HFF-Myc (cell line): ENCODE data around the gene BIRC3.
A peak's percentile ranks its signal among the peaks of the same experiment; 100 is the strongest.

Source experiments
- DNase-seq: peaks from one replicate; pipeline ENCODE4 v3.0.0-alpha.2; 2011; ENCODE audit warnings: low read depth; ENCODE audit errors: extremely low read depth
- H3K4me3 ChIP-seq: replicated peaks from 2 replicates; pipeline ENCODE4 v1.5.1; 2011; ENCODE audit warnings: low read depth, mild to moderate bottlenecking, control low read depth, low read length
- TF ChIP-seq, protein P1 (sequence below): IDR thresholded peaks from 2 replicates; pipeline ENCODE4 v1.5.1; 2012; ENCODE audit warnings: mild to moderate bottlenecking, low read depth, low read length, control low read depth; ENCODE audit errors: missing control alignments

Gene BIRC3

DNA sequence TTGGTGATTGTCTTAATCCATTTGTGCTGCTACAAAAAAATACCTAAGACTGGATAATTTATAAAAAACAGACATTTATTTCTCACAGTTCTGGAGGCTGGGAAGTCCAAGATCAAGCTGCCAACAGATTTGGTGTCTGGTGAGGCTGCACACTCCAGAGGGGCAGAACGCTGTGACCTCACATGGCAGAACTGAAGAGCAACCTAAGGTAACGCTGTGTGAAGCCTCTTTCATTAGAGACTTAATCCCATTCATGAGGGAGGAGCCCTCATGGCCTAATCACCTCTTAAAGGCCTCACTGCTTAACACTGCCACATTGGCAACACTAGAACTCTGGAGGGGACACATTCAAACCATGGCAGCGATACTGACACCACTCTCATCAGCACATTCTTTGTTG is 42.7 kb upstream of the BIRC3 start:
- no peak overlapping the region for H3K4me3 ChIP-seq
- TF ChIP-seq, protein P1, sequence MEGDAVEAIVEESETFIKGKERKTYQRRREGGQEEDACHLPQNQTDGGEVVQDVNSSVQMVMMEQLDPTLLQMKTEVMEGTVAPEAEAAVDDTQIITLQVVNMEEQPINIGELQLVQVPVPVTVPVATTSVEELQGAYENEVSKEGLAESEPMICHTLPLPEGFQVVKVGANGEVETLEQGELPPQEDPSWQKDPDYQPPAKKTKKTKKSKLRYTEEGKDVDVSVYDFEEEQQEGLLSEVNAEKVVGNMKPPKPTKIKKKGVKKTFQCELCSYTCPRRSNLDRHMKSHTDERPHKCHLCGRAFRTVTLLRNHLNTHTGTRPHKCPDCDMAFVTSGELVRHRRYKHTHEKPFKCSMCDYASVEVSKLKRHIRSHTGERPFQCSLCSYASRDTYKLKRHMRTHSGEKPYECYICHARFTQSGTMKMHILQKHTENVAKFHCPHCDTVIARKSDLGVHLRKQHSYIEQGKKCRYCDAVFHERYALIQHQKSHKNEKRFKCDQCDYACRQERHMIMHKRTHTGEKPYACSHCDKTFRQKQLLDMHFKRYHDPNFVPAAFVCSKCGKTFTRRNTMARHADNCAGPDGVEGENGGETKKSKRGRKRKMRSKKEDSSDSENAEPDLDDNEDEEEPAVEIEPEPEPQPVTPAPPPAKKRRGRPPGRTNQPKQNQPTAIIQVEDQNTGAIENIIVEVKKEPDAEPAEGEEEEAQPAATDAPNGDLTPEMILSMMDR: no peak
- no peak for DNase-seq

GRCh38 chr11:102276362-102276761 is 40.9 kb upstream of the BIRC3 start:
- no peak for DNase-seq
- TF ChIP-seq, protein P1: no peak
- no peak overlapping the region for H3K4me3 ChIP-seq

DNA sequence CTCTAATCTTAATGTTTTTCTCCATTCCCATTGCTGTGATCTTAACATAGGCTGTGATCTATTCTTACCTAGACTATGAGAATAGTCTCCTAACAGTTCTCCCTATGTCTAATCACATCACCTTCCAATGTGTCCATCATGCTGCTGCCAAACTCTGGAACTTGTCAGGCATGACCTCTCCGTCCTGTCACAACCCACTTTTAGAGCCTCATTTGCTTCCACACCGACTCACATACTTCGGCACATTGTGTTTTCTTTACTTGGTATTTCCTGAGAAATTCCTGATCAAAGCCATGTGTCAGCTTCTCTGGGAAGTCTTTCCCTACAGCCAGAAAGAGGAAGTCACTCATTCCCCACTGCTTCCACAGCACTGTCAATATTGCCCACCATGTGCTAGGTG is 40.5 kb upstream of the BIRC3 start:
- H3K4me3 ChIP-seq: no peak overlapping the region
- DNase-seq: peak; percentile 42
- TF ChIP-seq, protein P1: no peak

- no peak overlapping the region; the same call in 1 of the 2 replicates for H3K4me3 ChIP-seq
- TF ChIP-seq, protein P1: peak; percentile 27
- DNase-seq: peak; percentile 65
Measured at GRCh38 chr11:102279641-102280170, 37.6 kb upstream of the BIRC3 start.

DNA sequence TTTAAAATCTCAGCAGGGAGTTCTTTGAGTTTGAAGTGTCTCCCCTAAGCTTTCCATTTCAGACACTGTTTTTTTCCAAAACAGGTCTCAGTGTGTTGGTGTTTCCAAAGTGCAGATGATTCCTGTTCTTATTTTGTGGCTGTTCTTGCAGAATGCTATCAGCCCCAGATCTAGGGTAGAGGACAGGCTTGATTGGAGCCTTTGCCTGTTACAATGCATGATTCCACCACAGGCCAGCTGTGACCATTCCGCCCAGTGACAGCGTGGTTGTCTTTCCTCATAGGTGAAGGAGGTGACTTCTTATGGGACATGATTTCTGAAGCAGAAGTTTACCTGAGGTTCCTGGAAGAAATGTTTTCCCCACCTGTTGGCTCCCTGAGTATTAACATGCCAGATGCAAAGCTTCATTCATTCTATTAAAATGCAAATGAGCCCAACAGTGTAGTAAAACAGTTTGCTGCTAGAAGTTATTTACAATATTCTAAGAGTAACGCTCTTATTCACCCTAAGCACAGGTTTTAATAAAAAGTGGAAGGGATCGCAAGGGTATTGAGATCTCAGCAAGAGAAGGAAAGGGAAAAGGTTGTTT is 36.9 kb upstream of the BIRC3 start:
- H3K4me3 ChIP-seq: no peak overlapping the region
- no peak for DNase-seq
- TF ChIP-seq, protein P1: no peak

DNA sequence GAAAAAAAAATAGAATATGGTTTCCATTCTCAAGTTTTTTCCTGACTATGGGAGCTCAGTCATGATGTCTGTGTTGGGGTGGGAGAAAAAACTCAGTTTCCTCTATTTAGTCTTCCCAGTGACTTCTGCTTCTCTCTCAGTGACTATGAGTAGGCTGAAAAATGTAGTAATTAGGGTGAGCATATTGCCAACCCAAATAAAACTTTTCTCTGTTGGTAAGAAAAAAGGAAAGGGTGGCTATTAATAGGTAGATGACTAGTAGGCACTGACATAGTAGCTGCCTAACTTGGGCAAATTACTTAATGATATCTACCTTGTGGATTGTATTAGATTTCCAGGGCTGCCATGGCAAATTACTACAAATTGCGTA is 34.2 kb upstream of the BIRC3 start:
- H3K4me3 ChIP-seq: no peak overlapping the region
- no peak for DNase-seq
- TF ChIP-seq, protein P1: no peak

- no peak overlapping the region for H3K4me3 ChIP-seq
- TF ChIP-seq, protein P1: no peak
- no peak for DNase-seq
Measured at GRCh38 chr11:102284008-102284407, 33.3 kb upstream of the BIRC3 start.
